GM12892 (cell line): ENCODE measurements around the gene MRS2.

Source experiments
- POLR2A ChIP-seq: IDR thresholded peaks from 2 replicates; pipeline ENCODE4 v1.6.1; 2011; ENCODE audit warnings: low read depth, low read length, control low read depth
- POLR2AphosphoS5 ChIP-seq: IDR thresholded peaks from 2 replicates; pipeline ENCODE4 v1.6.1; 2011; ENCODE audit warnings: low read depth, low read length, control low read depth
- TAF1 ChIP-seq: IDR thresholded peaks from 2 replicates; pipeline ENCODE4 v1.6.1; 2011; ENCODE audit warnings: low read depth, mild to moderate bottlenecking, control low read depth, low read length, borderline replicate concordance

GRCh38 chr6:24394061-24394779, 8.5 kb upstream of the MRS2 start:
- TF ChIP-seq TAF1 (no peak), POLR2A (no peak), POLR2AphosphoS5 (no peak)
